Suprapubic skin (tissue), 3 donors: ENCODE measurements around the gene CTDNEP1.

Source experiments
- CTCF ChIP-seq, 2 donors: fragments of 200-600 bp in 1 of 2; fragments of 450-650 bp in 1 of 2; sonication (generic) in 1 of 2; IDR thresholded peaks; one replicate each; pipeline ENCODE4 v1.5.1; 2016 to 2019; ENCODE audit warnings: antibody characterized with exemption in 2 of 2, mild to moderate bottlenecking in 1 of 2, moderate library complexity in 1 of 2
- POLR2AphosphoS5 ChIP-seq, 3 donors: sonication (generic); formaldehyde crosslinking; IDR thresholded peaks; one replicate each; pipeline ENCODE4 v1.6.1; 2017; ENCODE audit warnings: antibody characterized with exemption in 3 of 3

GRCh38 chr17:7195971-7196370 lies 55.6 kb downstream of the CTDNEP1 start:
- TF ChIP-seq CTCF (IDR thresholded peaks at IDR 0.05), result no peak
- TF ChIP-seq POLR2AphosphoS5 (IDR thresholded peaks at IDR 0.05), result no peak
